ENCODE data around the gene RELN. TPM values are rescaled to one million over a fixed set of nuclear protein-coding genes. Genes with fewer than 3 reads are reported as not detected.

RELN gene
- total RNA-seq, 1 experiment from 2014 or later, result 0.20 TPM

DNA sequence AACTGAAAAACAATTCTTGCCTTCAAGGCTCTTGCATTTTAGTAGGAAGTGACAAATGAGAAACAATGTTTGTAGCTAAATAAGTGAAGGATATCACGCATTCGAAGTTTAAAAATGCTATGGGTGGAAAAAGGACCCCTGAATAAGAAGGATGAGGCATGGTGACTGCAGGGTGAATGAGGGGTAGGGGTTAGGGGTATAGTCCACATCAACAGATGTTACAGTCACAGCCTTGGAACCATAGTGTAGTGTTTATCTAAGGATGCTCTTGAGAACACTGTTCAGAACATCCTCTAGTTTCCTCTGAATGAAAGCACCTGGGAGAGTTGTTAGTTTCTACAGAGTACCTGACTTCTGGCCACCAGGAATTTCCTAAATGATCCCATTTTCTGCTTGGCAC is 157.0 kb downstream of the RELN start:
- Histone ChIP-seq H3K4me1 (ENCODE audit: control insufficient read depth in 1 of 2, insufficient read depth in 2 of 2, low read length in 2 of 2) (no peaks in the 10 kb centered on the region), H3K79me2 (ENCODE audit: insufficient read depth, low read length) (no peaks in the 10 kb centered on the region), H3K9me3 (ENCODE audit: control insufficient read depth in 1 of 2, insufficient read depth in 1 of 2, low read depth in 1 of 2, low read length in 2 of 2) (no peaks in the 10 kb centered on the region), H3K9me2 (ENCODE audit: insufficient read depth) (no peaks in the 10 kb centered on the region), H4K20me1 (ENCODE audit: insufficient read depth) (no peaks in the 10 kb centered on the region), H3K4me2 (ENCODE audit: low read length) (no peak overlapping the region), H3K36me3 (ENCODE audit: control insufficient read depth in 1 of 2, insufficient read depth in 2 of 2, low read length in 2 of 2) (no peaks in the 10 kb centered on the region), H3K4me3 (replicated peaks in 1 of 2; ENCODE audit: low read depth in 1 of 2, low read length in 2 of 2) (no peak overlapping the region), H2AFZ (ENCODE audit: low read depth, low read length, poor library complexity, severe bottlenecking) (no peak overlapping the region), H3K9ac (ENCODE audit: low read length) (no peak overlapping the region), H3K27ac (ENCODE audit: low read depth, low read length) (no peak overlapping the region), H3K27me3 (ENCODE audit: insufficient read depth, low read length) (peaks cover 45% of the 10 kb centered on the region)
- CTCF ChIA-PET, result no interaction called here
- POLR2A ChIA-PET, result no interaction called here
- DNase-seq (ENCODE audit: low read depth, low spot score) (no peak), ATAC-seq (no peak)
- intact Hi-C loops (cut with micrococcal nuclease), result loop anchor here (5.0 kb wide), 1 partner anchor 50 kb away; no protein-coding TSS in a partner anchor
- RAD21 ChIA-PET (ENCODE audit: low non-redundant PET in 1 of 2, low total read pairs in 2 of 2, uncharacterized antibody in 2 of 2, unreplicated experiment in 2 of 2), result no interaction called here
- TF ChIP-seq SP1 (IDR thresholded peaks at IDR 0.05; ENCODE audit: low read depth) (no peak), ZNF274 (IDR thresholded peaks at IDR 0.05; ENCODE audit: low read depth, low read length) (no peak), POLR2A (IDR thresholded peaks at IDR 0.05; ENCODE audit: borderline replicate concordance, extremely low read depth, insufficient read depth, insufficient read length) (no peak), CEBPB (IDR thresholded peaks at IDR 0.05; ENCODE audit: low read depth) (no peak), EZH2 (IDR thresholded peaks at IDR 0.05) (no peak), POLR2AphosphoS5 (IDR thresholded peaks at IDR 0.05; ENCODE audit: low read depth, low read length) (no peak), SIN3A (IDR thresholded peaks at IDR 0.05; ENCODE audit: low read depth) (no peak), YY1 (IDR thresholded peaks at IDR 0.05; ENCODE audit: extremely low read depth, insufficient replicate concordance, low read depth, low read length) (no peak), EGR1 (IDR thresholded peaks at IDR 0.05; ENCODE audit: low read depth) (no peak), CBX3 (IDR thresholded peaks at IDR 0.05; ENCODE audit: low read depth) (no peak), EZH2phosphoT487 (IDR thresholded peaks at IDR 0.05; ENCODE audit: borderline replicate concordance) (no peak), FOSL1 (IDR thresholded peaks at IDR 0.05; ENCODE audit: low read depth) (no peak), JUND (IDR thresholded peaks at IDR 0.05) (no peak), SRF (IDR thresholded peaks at IDR 0.05; ENCODE audit: low read depth) (no peak), TCF7L2 (IDR thresholded peaks at IDR 0.05; ENCODE audit: borderline replicate concordance, extremely low read depth, insufficient read depth, insufficient read length) (no peak)
- TF ChIP-seq, protein P1, sequence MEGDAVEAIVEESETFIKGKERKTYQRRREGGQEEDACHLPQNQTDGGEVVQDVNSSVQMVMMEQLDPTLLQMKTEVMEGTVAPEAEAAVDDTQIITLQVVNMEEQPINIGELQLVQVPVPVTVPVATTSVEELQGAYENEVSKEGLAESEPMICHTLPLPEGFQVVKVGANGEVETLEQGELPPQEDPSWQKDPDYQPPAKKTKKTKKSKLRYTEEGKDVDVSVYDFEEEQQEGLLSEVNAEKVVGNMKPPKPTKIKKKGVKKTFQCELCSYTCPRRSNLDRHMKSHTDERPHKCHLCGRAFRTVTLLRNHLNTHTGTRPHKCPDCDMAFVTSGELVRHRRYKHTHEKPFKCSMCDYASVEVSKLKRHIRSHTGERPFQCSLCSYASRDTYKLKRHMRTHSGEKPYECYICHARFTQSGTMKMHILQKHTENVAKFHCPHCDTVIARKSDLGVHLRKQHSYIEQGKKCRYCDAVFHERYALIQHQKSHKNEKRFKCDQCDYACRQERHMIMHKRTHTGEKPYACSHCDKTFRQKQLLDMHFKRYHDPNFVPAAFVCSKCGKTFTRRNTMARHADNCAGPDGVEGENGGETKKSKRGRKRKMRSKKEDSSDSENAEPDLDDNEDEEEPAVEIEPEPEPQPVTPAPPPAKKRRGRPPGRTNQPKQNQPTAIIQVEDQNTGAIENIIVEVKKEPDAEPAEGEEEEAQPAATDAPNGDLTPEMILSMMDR (IDR thresholded peaks at IDR 0.05 in 2 of 3, conservative IDR thresholded peaks at IDR 0.05 in 1 of 3; ENCODE audit: borderline replicate concordance in 1 of 3, insufficient read depth in 1 of 3, low read depth in 2 of 3, low read length in 2 of 3), result no peak
- TF ChIP-seq, protein P2, sequence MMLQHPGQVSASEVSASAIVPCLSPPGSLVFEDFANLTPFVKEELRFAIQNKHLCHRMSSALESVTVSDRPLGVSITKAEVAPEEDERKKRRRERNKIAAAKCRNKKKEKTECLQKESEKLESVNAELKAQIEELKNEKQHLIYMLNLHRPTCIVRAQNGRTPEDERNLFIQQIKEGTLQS (IDR thresholded peaks at IDR 0.05), result no peak
- TF ChIP-seq, protein P3, sequence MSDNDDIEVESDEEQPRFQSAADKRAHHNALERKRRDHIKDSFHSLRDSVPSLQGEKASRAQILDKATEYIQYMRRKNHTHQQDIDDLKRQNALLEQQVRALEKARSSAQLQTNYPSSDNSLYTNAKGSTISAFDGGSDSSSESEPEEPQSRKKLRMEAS (IDR thresholded peaks at IDR 0.05), result no peak
- TF ChIP-seq, protein P4, sequence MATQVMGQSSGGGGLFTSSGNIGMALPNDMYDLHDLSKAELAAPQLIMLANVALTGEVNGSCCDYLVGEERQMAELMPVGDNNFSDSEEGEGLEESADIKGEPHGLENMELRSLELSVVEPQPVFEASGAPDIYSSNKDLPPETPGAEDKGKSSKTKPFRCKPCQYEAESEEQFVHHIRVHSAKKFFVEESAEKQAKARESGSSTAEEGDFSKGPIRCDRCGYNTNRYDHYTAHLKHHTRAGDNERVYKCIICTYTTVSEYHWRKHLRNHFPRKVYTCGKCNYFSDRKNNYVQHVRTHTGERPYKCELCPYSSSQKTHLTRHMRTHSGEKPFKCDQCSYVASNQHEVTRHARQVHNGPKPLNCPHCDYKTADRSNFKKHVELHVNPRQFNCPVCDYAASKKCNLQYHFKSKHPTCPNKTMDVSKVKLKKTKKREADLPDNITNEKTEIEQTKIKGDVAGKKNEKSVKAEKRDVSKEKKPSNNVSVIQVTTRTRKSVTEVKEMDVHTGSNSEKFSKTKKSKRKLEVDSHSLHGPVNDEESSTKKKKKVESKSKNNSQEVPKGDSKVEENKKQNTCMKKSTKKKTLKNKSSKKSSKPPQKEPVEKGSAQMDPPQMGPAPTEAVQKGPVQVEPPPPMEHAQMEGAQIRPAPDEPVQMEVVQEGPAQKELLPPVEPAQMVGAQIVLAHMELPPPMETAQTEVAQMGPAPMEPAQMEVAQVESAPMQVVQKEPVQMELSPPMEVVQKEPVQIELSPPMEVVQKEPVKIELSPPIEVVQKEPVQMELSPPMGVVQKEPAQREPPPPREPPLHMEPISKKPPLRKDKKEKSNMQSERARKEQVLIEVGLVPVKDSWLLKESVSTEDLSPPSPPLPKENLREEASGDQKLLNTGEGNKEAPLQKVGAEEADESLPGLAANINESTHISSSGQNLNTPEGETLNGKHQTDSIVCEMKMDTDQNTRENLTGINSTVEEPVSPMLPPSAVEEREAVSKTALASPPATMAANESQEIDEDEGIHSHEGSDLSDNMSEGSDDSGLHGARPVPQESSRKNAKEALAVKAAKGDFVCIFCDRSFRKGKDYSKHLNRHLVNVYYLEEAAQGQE (IDR thresholded peaks at IDR 0.05; ENCODE audit: low read depth), result no peak
- TF ChIP-seq, protein P5, sequence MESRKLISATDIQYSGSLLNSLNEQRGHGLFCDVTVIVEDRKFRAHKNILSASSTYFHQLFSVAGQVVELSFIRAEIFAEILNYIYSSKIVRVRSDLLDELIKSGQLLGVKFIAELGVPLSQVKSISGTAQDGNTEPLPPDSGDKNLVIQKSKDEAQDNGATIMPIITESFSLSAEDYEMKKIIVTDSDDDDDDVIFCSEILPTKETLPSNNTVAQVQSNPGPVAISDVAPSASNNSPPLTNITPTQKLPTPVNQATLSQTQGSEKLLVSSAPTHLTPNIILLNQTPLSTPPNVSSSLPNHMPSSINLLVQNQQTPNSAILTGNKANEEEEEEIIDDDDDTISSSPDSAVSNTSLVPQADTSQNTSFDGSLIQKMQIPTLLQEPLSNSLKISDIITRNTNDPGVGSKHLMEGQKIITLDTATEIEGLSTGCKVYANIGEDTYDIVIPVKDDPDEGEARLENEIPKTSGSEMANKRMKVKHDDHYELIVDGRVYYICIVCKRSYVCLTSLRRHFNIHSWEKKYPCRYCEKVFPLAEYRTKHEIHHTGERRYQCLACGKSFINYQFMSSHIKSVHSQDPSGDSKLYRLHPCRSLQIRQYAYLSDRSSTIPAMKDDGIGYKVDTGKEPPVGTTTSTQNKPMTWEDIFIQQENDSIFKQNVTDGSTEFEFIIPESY (IDR thresholded peaks at IDR 0.05; ENCODE audit: extremely low read depth, insufficient replicate concordance, low read length), result no peak
- no TSS peak for BruUV-seq (replicated peaks)

Measured in HCT116 (cell line).